A673 (cell line): Measurements from ENCODE around the gene SLIT3. TPM values are rescaled to one million over a fixed set of nuclear protein-coding genes. Genes with fewer than 3 reads are reported as not detected.

Source experiments
- BruUV-seq: library from RNA; stranded (reverse); fragments of 400-500 nt; replicated peaks from 2 replicates; lab custom pipeline; 2021; lab: Mats Ljungman, UMichigan
- CTCF ChIA-PET: fragments of 300-600 bp; sonication (Branson Sonifier 250); formaldehyde crosslinking; loops from one replicate; lab custom pipeline; 2022; ENCODE audit warnings: antibody characterized with exemption; lab: Charles Lee
- POLR2A ChIA-PET: fragments of 300-600 bp; sonication (Branson Sonifier 250); formaldehyde crosslinking; loops from one replicate; lab custom pipeline; 2022; ENCODE audit warnings: antibody characterized with exemption; ENCODE audit not compliant: low non-redundant PET; lab: Charles Lee
- DNase-seq: peaks from one replicate; pipeline ENCODE4 v3.0.0-alpha.2; 2015; ENCODE audit warnings: low spot score
- H3K27ac ChIP-seq: fragments of 200-600 bp; sonication (generic); 2 replicates; pipeline ENCODE4 v1.5.1; 2016; ENCODE audit warnings: mixed run types, low read depth, mild to moderate bottlenecking, mixed read lengths, antibody characterized with exemption, low read length; ENCODE audit not compliant: poor library complexity, severe bottlenecking
- H3K27me3 ChIP-seq: fragments of 200-600 bp; sonication (generic); replicated peaks from 2 replicates; pipeline ENCODE4 v1.6.1; 2017; ENCODE audit warnings: mixed run types, low read depth, mild to moderate bottlenecking, mixed read lengths, antibody characterized with exemption, low read length; ENCODE audit not compliant: insufficient read depth, poor library complexity
- H3K36me3 ChIP-seq: fragments of 200-600 bp; sonication (generic); 2 replicates; pipeline ENCODE4 v1.6.1; 2016; ENCODE audit warnings: mixed run types, mild to moderate bottlenecking, mixed read lengths, antibody characterized with exemption, low read length; ENCODE audit not compliant: insufficient read depth, poor library complexity, severe bottlenecking
- H3K4me1 ChIP-seq: fragments of 200-600 bp; sonication (generic); 2 replicates; pipeline ENCODE4 v1.6.1; 2017; ENCODE audit warnings: mixed run types, mild to moderate bottlenecking, mixed read lengths, antibody characterized with exemption, low read length; ENCODE audit not compliant: insufficient read depth, poor library complexity, severe bottlenecking
- H3K4me3 ChIP-seq: fragments of 200-600 bp; sonication (generic); 2 replicates; pipeline ENCODE4 v1.5.1; 2016; ENCODE audit warnings: low read depth, mixed run types, mild to moderate bottlenecking, mixed read lengths, low read length; ENCODE audit not compliant: poor library complexity, severe bottlenecking
- H3K9me3 ChIP-seq: fragments of 200-600 bp; sonication (generic); 2 replicates; pipeline ENCODE4 v1.6.1; 2016; ENCODE audit warnings: mixed run types, low read depth, mild to moderate bottlenecking, mixed read lengths, antibody characterized with exemption, low read length; ENCODE audit not compliant: poor library complexity, severe bottlenecking
- EZH2 ChIP-seq: fragments of 200-600 bp; sonication (generic); IDR thresholded peaks from 2 replicates; pipeline ENCODE4 v1.6.1; 2017; ENCODE audit warnings: borderline replicate concordance, low read depth, mild to moderate bottlenecking, mixed read lengths, antibody characterized with exemption, low read length; ENCODE audit not compliant: poor library complexity, severe bottlenecking
- intact Hi-C: fragments of 100-400 bp; cut with micrococcal nuclease; formaldehyde crosslinking; loops from one replicate; pipeline ENCODE4 v1.10.0; 2022; ENCODE audit not compliant: unreplicated experiment
- total RNA-seq: library from RNA; stranded (reverse); gene quantifications from 2 replicates; pipeline ENCODE4 v1.2.3, GENCODE V29; 2021
- TF ChIP-seq, protein P1 (sequence below): fragments of 300-800, 200-600 bp; sonication (generic); conservative IDR thresholded peaks from 2 replicates; pipeline ENCODE4 v1.5.1; 2017; ENCODE audit warnings: low read depth, mild to moderate bottlenecking, antibody characterized with exemption, low read length, moderate library complexity, mixed read lengths

Gene SLIT3
- total RNA-seq, 1 experiment from 2014 or later = not detected

DNA sequence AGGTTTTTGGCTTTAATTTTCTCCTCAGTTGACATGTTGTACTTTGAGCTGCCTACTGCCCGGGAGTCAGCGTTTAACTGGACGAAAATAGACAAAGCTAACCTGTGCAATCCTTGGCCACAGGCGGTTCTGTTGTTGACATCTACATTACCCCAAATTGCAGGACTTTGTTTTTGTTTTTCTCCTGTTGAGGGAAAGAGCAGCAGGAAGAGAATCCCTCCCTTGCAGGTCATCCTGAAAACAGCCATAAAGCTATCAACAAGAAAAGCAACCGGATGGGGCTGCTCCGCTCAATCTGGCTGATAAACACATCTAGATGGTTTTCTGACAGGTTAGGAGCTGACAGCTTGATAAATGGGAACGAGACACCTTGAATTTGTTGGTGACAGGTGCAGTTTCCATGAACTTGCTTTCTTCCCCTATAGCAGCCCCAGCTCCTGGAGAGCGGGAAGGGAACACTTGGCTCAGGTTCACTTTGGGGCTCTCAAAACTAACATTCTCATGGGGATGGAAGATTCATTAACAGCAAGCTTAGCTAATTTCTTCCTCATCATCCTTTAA is 331.5 kb downstream of the SLIT3 start:
- no peak overlapping the region for H3K27ac ChIP-seq
- H3K4me1 ChIP-seq = no peaks in the 10 kb centered on the region
- no peak overlapping the region for H3K4me3 ChIP-seq
- intact Hi-C loops = no loop called here
- no peak for DNase-seq
- CTCF ChIA-PET = no interaction called here
- peaks cover 29% of the 10 kb centered on the region for H3K27me3 ChIP-seq
- POLR2A ChIA-PET = no interaction called here
- TF ChIP-seq, protein P1, sequence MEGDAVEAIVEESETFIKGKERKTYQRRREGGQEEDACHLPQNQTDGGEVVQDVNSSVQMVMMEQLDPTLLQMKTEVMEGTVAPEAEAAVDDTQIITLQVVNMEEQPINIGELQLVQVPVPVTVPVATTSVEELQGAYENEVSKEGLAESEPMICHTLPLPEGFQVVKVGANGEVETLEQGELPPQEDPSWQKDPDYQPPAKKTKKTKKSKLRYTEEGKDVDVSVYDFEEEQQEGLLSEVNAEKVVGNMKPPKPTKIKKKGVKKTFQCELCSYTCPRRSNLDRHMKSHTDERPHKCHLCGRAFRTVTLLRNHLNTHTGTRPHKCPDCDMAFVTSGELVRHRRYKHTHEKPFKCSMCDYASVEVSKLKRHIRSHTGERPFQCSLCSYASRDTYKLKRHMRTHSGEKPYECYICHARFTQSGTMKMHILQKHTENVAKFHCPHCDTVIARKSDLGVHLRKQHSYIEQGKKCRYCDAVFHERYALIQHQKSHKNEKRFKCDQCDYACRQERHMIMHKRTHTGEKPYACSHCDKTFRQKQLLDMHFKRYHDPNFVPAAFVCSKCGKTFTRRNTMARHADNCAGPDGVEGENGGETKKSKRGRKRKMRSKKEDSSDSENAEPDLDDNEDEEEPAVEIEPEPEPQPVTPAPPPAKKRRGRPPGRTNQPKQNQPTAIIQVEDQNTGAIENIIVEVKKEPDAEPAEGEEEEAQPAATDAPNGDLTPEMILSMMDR = no peak
- no peak for TF ChIP-seq EZH2
- BruUV-seq = no TSS peak
- no peaks in the 10 kb centered on the region for H3K9me3 ChIP-seq
- no peaks in the 10 kb centered on the region for H3K36me3 ChIP-seq

DNA sequence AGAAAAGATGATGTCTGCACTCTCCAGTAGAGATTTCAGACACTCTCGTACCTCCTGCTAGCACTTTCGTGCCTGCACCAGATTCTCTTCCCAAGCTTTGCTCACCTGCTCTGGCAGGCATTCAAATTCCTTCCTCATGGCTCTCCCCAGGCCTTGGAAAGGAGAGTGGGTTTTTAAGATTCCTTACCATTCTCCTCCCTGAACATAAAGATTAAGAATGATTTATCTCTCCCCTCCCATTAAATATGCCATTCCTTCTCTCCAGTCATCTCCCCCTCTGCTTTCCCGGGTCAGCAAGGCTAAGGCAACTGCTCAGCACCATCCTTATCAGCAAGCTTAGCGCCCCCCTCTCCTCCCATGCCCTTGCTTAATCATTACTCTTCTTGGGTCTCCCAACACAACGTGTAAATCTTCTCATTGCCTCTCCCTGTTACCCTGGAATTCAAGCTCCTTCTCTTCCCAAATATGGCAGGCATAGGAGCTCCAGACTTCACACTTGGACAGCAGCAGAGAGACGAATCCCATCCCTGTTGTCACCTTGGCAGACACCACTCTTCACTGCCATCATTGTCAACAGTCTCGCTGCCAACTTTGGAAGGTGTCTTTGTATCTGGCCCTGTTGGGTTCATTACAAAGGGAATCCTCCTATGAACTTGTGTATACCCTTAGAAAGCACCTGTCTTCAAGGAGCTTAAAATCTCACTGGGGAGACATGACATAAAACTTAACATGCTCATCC is 332.9 kb downstream of the SLIT3 start:
- no peak overlapping the region for H3K27ac ChIP-seq
- no peaks in the 10 kb centered on the region for H3K4me1 ChIP-seq
- no peaks in the 10 kb centered on the region for H3K36me3 ChIP-seq
- no peak for TF ChIP-seq EZH2
- TF ChIP-seq, protein P1 = no peak
- H3K4me3 ChIP-seq = no peak overlapping the region
- H3K9me3 ChIP-seq = no peaks in the 10 kb centered on the region
- intact Hi-C loops = no loop called here
- DNase-seq = no peak
- CTCF ChIA-PET = no interaction called here
- POLR2A ChIA-PET = no interaction called here
- peaks cover 36% of the 10 kb centered on the region for H3K27me3 ChIP-seq
- BruUV-seq = no TSS peak

DNA sequence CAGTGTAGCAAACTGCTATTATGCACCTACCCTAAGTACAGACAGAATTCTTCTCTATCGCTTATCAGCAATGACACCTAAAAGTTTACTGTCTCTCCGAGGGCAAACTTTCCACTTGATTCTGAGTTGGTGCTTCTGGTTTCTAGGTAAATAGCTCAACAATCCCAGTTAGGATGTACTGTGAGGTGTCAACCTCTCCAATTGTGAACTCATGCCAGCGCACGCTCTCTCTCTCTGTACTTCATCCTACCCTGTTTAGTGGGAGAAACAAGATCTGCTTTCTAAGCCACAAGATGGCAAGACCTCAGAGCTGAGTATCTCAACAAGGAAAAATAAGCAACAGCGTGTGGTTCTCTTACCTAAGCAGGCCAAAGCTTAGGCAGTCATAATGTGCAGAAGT is 335.3 kb downstream of the SLIT3 start:
- POLR2A ChIA-PET = no interaction called here
- Histone ChIP-seq H3K27ac (no peak overlapping the region), H3K36me3 (no peaks in the 10 kb centered on the region), H3K9me3 (no peaks in the 10 kb centered on the region), H3K4me3 (no peak overlapping the region), H3K27me3 (peaks cover 39% of the 10 kb centered on the region), H3K4me1 (no peaks in the 10 kb centered on the region)
- TF ChIP-seq, protein P1 = no peak
- intact Hi-C loops = no loop called here
- CTCF ChIA-PET = no interaction called here
- DNase-seq = no peak
- BruUV-seq = no TSS peak
